HG03469 (cell line): Measurements from ENCODE around the gene ZSCAN30.

ENCODE experiments used
- ATAC-seq: cut with Tn5 transposase; IDR thresholded peaks from one replicate; pipeline ENCODE4 v1.9.1; 2021; ENCODE audit warnings: mild to moderate bottlenecking, moderate library complexity, moderate number of reproducible peaks; ENCODE audit not compliant: unreplicated experiment

The ZSCAN30 gene

GRCh38 chr18:35290094-35290735 lies at the start of gene ZSCAN30:
Gene ZSCAN30, minus strand, starts transcription at chr18:35290229. Its CDS starts 25,877 bp downstream, at chr18:35264352.
- peak; percentile 77 for ATAC-seq

- no peak for ATAC-seq
Observed at GRCh38 chr18:35337286-35337685, 47.3 kb upstream of the ZSCAN30 start.

GRCh38 chr18:35335866-35336265 lies 45.8 kb upstream of the ZSCAN30 start:
- no peak for ATAC-seq

GRCh38 chr18:35334821-35335220 lies 44.8 kb upstream of the ZSCAN30 start:
- ATAC-seq = no peak

GRCh38 chr18:35334212-35334611 lies 44.2 kb upstream of the ZSCAN30 start:
- no peak for ATAC-seq

- ATAC-seq = no peak
Observed at GRCh38 chr18:35331367-35332087, 41.5 kb upstream of the ZSCAN30 start.

- no peak for ATAC-seq
Observed at GRCh38 chr18:35328868-35329267, 38.8 kb upstream of the ZSCAN30 start.

- no peak for ATAC-seq
Observed at GRCh38 chr18:35326695-35327387, 36.8 kb upstream of the ZSCAN30 start.

GRCh38 chr18:35324926-35325655 lies 35.1 kb upstream of the ZSCAN30 start:
- ATAC-seq = no peak

- no peak for ATAC-seq
Observed at GRCh38 chr18:35322486-35323458, 32.7 kb upstream of the ZSCAN30 start.

GRCh38 chr18:35311496-35311895 lies 21.5 kb upstream of the ZSCAN30 start:
- no peak for ATAC-seq

- ATAC-seq = no peak
Observed at GRCh38 chr18:35306588-35307250, 16.7 kb upstream of the ZSCAN30 start.

- no peak for ATAC-seq
Observed at GRCh38 chr18:35303610-35304009, 13.6 kb upstream of the ZSCAN30 start.

- ATAC-seq = no peak
Observed at GRCh38 chr18:35296060-35296459, 6.0 kb upstream of the ZSCAN30 start.

GRCh38 chr18:35291166-35291565 lies 1.1 kb upstream of the ZSCAN30 start:
- ATAC-seq = no peak

- ATAC-seq = peak; percentile 16
Observed at GRCh38 chr18:35289727-35290093, 319 bp downstream of the ZSCAN30 start.

- ATAC-seq = no peak
Observed at GRCh38 chr18:35289293-35289692, 736 bp downstream of the ZSCAN30 start.

- no peak for ATAC-seq
Observed at GRCh38 chr18:35284841-35285240, 5.2 kb downstream of the ZSCAN30 start.

- ATAC-seq = no peak
Observed at GRCh38 chr18:35283923-35284794, 5.9 kb downstream of the ZSCAN30 start.
